Measurements from ENCODE around the gene GUCY2D.

Gene GUCY2D

GRCh38 chr17:8068736-8069586 lies 66.5 kb downstream of the GUCY2D start:
- no peak for DNase-seq

- no peak for DNase-seq
Measured at GRCh38 chr17:8069587-8069860, 67.1 kb downstream of the GUCY2D start.

Data from stimulated activated CD4-positive, alpha-beta T cell treated with anti-CD3 and anti-CD28 coated beads, Interleukin-4, amount 100 ng/mL, for 4 hours (primary cell).